Smooth muscle cell (in vitro differentiated cells): ENCODE measurements around the gene TPSD1. TPM values are rescaled to one million over a fixed set of nuclear protein-coding genes. Genes with fewer than 3 reads are reported as not detected.

Source experiments
- DNase-seq: peaks from one replicate; lab custom pipeline; 2025; ENCODE audit not compliant: unreplicated experiment; lab: John Stamatoyannopoulos, UW
- H2AFZ ChIP-seq: fragments of 200-600 bp; sonication (generic); 2 replicates; pipeline ENCODE4 v1.6.0; 2016; ENCODE audit warnings: antibody characterized with exemption, low read depth, mild to moderate bottlenecking
- H3F3A ChIP-seq: fragments of 200-600 bp; sonication (generic); 2 replicates; pipeline ENCODE4 v1.6.0; 2017; ENCODE audit warnings: antibody characterized with exemption, low read depth
- H3K27ac ChIP-seq: fragments of 200-600 bp; sonication (generic); 2 replicates; pipeline ENCODE4 v1.5.1; 2016; ENCODE audit warnings: low read depth, mild to moderate bottlenecking
- H3K27me3 ChIP-seq: fragments of 200-600 bp; sonication (generic); 2 replicates; pipeline ENCODE4 v1.6.1; 2016; ENCODE audit warnings: low read depth, mild to moderate bottlenecking
- H3K36me3 ChIP-seq: fragments of 200-600 bp; sonication (generic); 2 replicates; pipeline ENCODE4 v1.5.1; 2016; ENCODE audit warnings: low read depth
- H3K4me1 ChIP-seq: fragments of 200-600 bp; sonication (generic); 2 replicates; pipeline ENCODE4 v1.5.1; 2016; ENCODE audit warnings: low read depth
- H3K4me2 ChIP-seq: fragments of 200-600 bp; sonication (generic); 2 replicates; pipeline ENCODE4 v1.6.0; 2016; ENCODE audit warnings: mild to moderate bottlenecking
- H3K4me3 ChIP-seq: fragments of 200-600 bp; sonication (generic); 2 replicates; pipeline ENCODE4 v1.5.1; 2016; ENCODE audit warnings: mild to moderate bottlenecking
- H3K79me2 ChIP-seq: fragments of 200-600 bp; sonication (generic); 2 replicates; pipeline ENCODE4 v1.6.0; 2016; ENCODE audit warnings: low read depth, mild to moderate bottlenecking
- H3K9ac ChIP-seq: fragments of 200-600 bp; sonication (generic); 2 replicates; pipeline ENCODE4 v1.6.0; 2016; ENCODE audit warnings: low read depth
- H3K9me3 ChIP-seq: fragments of 200-600 bp; sonication (generic); replicated peaks from 2 replicates; pipeline ENCODE4 v1.5.1; 2016; ENCODE audit warnings: low read depth
- H4K20me1 ChIP-seq: fragments of 200-600 bp; sonication (generic); 2 replicates; pipeline ENCODE4 v1.6.0; 2016; ENCODE audit warnings: low read depth
- WGBS: methylation state at CpG from one replicate; pipeline ENCODE4 v1.1.7; 2016; ENCODE audit warnings: low lambda C conversion rate; 5-methylcytosine and 5-hydroxymethylcytosine counted together
- polyA plus RNA-seq: library from polyadenylated mRNA; unstranded; fragments of >200 nt; fragmentation: Nextera tagmentation; extraction: Ambion mirVana; gene quantifications from 2 replicates; pipeline ENCODE4 v1.2.1, GENCODE V29; 2016
- total RNA-seq: library from RNA; depleted of rRNA; stranded (reverse); fragments of >200 nt; gene quantifications from 2 replicates; pipeline ENCODE4 v1.2.3, GENCODE V29; 2014
- TF ChIP-seq, protein P1 (sequence below): fragments of 200-600 bp; sonication (generic); IDR thresholded peaks from 2 replicates; pipeline ENCODE4 v1.5.1; 2017; ENCODE audit warnings: borderline replicate concordance, mild to moderate bottlenecking, antibody characterized with exemption; ENCODE audit not compliant: insufficient read depth, poor library complexity, severe bottlenecking

The TPSD1 gene
- total and polyA plus RNA-seq, 2 experiments from 2014 or later, result not detected

DNA sequence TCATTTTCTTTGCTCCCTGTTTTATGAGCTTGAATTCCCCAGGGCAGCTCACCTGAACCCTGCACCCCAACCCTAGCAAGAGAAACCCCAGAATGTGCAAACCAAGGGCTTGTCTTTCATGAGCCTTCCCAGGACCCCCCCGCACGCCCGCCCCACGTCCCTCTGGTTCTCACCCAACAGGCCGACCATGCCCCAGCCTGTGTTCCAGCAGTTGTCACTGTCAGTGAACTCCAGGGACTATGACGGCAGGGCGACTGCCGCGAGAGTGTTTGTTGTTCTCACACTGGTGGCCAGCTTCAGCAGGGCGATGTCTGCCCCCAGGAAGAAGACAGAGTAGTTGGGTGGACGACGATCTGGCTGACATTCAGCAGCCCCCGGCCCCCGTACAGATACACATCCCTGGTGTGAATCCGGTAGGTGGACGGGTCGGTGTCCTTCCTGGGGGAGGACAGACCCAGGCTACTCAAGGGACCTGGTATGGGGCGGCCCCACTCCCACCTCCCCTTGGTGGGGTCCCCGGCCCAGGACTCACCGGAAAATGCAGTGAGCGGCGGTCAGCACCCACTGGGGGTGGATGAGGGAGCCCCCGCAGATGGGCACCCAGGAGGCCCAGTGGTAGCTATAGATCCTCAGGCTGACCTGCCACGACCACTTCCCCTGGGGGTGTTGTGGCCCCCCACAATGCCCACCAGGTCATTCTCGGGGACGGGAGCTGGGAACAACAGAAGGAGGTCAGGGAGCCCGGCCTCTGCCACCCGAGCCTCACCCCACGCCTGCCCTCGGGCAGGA is 20.1 kb downstream of the TPSD1 start:
- TF ChIP-seq, protein P1, sequence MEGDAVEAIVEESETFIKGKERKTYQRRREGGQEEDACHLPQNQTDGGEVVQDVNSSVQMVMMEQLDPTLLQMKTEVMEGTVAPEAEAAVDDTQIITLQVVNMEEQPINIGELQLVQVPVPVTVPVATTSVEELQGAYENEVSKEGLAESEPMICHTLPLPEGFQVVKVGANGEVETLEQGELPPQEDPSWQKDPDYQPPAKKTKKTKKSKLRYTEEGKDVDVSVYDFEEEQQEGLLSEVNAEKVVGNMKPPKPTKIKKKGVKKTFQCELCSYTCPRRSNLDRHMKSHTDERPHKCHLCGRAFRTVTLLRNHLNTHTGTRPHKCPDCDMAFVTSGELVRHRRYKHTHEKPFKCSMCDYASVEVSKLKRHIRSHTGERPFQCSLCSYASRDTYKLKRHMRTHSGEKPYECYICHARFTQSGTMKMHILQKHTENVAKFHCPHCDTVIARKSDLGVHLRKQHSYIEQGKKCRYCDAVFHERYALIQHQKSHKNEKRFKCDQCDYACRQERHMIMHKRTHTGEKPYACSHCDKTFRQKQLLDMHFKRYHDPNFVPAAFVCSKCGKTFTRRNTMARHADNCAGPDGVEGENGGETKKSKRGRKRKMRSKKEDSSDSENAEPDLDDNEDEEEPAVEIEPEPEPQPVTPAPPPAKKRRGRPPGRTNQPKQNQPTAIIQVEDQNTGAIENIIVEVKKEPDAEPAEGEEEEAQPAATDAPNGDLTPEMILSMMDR, result no peak
- Histone ChIP-seq H3K4me2 (no peak overlapping the region), H2AFZ (no peak overlapping the region), H3K27me3 (no peaks in the 10 kb centered on the region), H3K9ac (no peak overlapping the region), H3K27ac (no peak overlapping the region), H3K4me3 (no peak overlapping the region), H3K36me3 (no peaks in the 10 kb centered on the region), H4K20me1 (no peaks in the 10 kb centered on the region), H3K79me2 (no peaks in the 10 kb centered on the region), H3F3A (no peaks in the 10 kb centered on the region), H3K4me1 (peaks cover 5% of the 10 kb centered on the region), H3K9me3 (no peaks in the 10 kb centered on the region)
- DNase-seq, result no peak
- 89% methylated on average over 30 of the region's 30 CpGs for WGBS

DNA sequence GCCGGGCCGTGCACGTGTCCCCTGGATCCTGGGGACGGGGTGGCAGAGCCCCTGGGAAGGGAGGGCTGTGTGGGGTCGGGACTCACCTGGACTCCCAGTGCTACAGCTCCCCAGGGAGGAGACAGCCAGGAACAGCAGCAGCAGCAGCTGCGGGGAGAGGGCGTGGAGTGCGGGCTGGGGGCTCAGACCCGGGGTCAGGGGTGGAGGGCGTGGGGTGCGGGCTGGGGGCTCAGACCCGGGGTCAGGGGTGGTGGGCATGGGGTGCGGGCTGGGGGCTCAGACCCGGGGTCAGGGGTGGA is 20.7 kb downstream of the TPSD1 start:
- Histone ChIP-seq H3K9me3 (no peaks in the 10 kb centered on the region), H2AFZ (no peak overlapping the region), H3F3A (no peaks in the 10 kb centered on the region), H3K9ac (no peak overlapping the region), H3K27me3 (no peaks in the 10 kb centered on the region), H3K4me2 (no peak overlapping the region), H3K79me2 (no peaks in the 10 kb centered on the region), H3K27ac (no peak overlapping the region), H3K36me3 (no peaks in the 10 kb centered on the region), H3K4me3 (no peak overlapping the region), H4K20me1 (no peaks in the 10 kb centered on the region), H3K4me1 (peaks cover 5% of the 10 kb centered on the region)
- 98% methylated on average over 5 of the region's 14 CpGs for WGBS
- DNase-seq, result no peak
- TF ChIP-seq, protein P1, result no peak

DNA sequence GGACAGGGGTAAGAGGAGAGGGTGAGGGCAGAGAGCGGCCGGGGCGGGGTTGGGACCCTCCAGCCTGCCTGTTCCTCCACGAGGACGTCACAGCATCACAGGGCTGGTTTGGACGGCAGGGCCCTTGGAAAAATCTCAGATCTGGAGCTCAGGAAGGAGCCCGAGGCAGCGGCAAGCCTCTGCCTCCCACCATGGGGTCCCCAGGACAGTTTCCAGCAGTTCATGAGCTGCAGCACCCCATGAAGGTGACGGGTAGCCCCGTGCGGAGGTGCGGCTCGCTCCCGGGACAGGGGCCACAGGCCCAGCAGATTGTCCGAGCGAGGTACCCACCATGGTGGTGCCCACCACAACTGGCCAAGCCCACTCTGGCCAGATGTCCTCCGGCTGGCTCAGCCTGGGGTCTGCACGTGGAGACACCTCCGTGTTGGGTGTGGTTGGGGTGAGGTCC is 21.3 kb downstream of the TPSD1 start:
- TF ChIP-seq, protein P1, result no peak
- Histone ChIP-seq H3K9ac (no peak overlapping the region), H3K79me2 (no peaks in the 10 kb centered on the region), H3K36me3 (no peaks in the 10 kb centered on the region), H2AFZ (no peak overlapping the region), H3K27me3 (no peaks in the 10 kb centered on the region), H3F3A (no peaks in the 10 kb centered on the region), H3K9me3 (no peaks in the 10 kb centered on the region), H3K27ac (no peak overlapping the region), H4K20me1 (no peaks in the 10 kb centered on the region), H3K4me2 (no peak overlapping the region), H3K4me3 (no peak overlapping the region), H3K4me1 (peaks cover 5% of the 10 kb centered on the region)
- no peak for DNase-seq
- 84% methylated on average over 14 of the region's 19 CpGs for WGBS
